ENCODE measurements around the gene CACNB3. TPM values are rescaled to one million over a fixed set of nuclear protein-coding genes. Genes with fewer than 3 reads are reported as not detected.
"Not testable (repeated sequence)": the region's sequence is repeated elsewhere in the genome, so short reads cannot be mapped to it uniquely, and the experiment has no call there.

The CACNB3 gene
- total RNA-seq, 2 experiments from 2014 or later = 9.5 to 10.0 TPM

- peak within 1 kb of the TSS; percentile 87 for H3K4me3 Mint-ChIP-seq
- peaks cover 5% of the 10 kb centered on the region for H3K36me3 Mint-ChIP-seq (ENCODE audit: low read depth)
- H3K27ac Mint-ChIP-seq = peak within 1 kb of the TSS; percentile 62
- DNase-seq = peak; percentile 93
- intact Hi-C loops (cut with micrococcal nuclease) = loop anchor here (1.0 to 2.0 kb wide), 6 partner anchors 13 to 183 kb away; partner anchors contain the start of genes CCNT1, DDX23, FKBP11 and KANSL2
- H3K27me3 Mint-ChIP-seq (ENCODE audit: low read depth) = peaks cover 22% of the 10 kb centered on the region
- peaks cover 22% of the 10 kb centered on the region for H3K4me1 Mint-ChIP-seq (ENCODE audit: low read depth)
- CTCF ChIA-PET = interaction anchor here (0.5 to 9.2 kb wide), 9 partner anchors 11 to 223 kb away, joined by 3 to 86 read pairs (median 4); partner anchors contain the start of gene DDX23
- no peaks in the 10 kb centered on the region for H3K9me3 Mint-ChIP-seq
Observed at GRCh38 chr12:48865281-48866051, 47.2 kb downstream of the CACNB3 start, which contains the start of gene RND1. Gene RND1, minus strand, starts transcription at chr12:48865870. Its CDS starts 103 bp downstream, at chr12:48865767.

- CTCF ChIA-PET = interaction anchor here (0.7 to 9.2 kb wide), 9 partner anchors 12 to 222 kb away, joined by 3 to 86 read pairs (median 4); partner anchors contain the start of gene DDX23
Observed at GRCh38 chr12:48866052-48866711, 47.9 kb downstream of the CACNB3 start.

GRCh38 chr12:48868451-48868850, 50.2 kb downstream of the CACNB3 start:
- peaks cover 20% of the 10 kb centered on the region for H3K4me1 Mint-ChIP-seq (ENCODE audit: low read depth)
- H3K4me3 Mint-ChIP-seq = no peak overlapping the region
- peaks cover 14% of the 10 kb centered on the region for H3K27me3 Mint-ChIP-seq (ENCODE audit: low read depth)
- H3K27ac Mint-ChIP-seq = no peak overlapping the region
- CTCF ChIA-PET = interaction anchor here (2.1 to 9.2 kb wide), 4 partner anchors 14 to 120 kb away, joined by 7 to 86 read pairs (median 14); partner anchors contain the start of gene DDX23
- intact Hi-C loops (cut with micrococcal nuclease) = no loop called here
- H3K36me3 Mint-ChIP-seq (ENCODE audit: low read depth) = no peaks in the 10 kb centered on the region
- no peak for DNase-seq
- no peaks in the 10 kb centered on the region for H3K9me3 Mint-ChIP-seq

More at GRCh38 chr12:48866052-48866711, 47.9 kb downstream of the CACNB3 start:
- no peaks in the 10 kb centered on the region for H3K9me3 Mint-ChIP-seq
- H3K27ac Mint-ChIP-seq = peak overlapping the region; percentile 62
- peak overlapping the region; percentile 87 for H3K4me3 Mint-ChIP-seq
- peaks cover 2% of the 10 kb centered on the region for H3K36me3 Mint-ChIP-seq (ENCODE audit: low read depth)
- DNase-seq = no peak
- peaks cover 22% of the 10 kb centered on the region for H3K27me3 Mint-ChIP-seq (ENCODE audit: low read depth)
- intact Hi-C loops (cut with micrococcal nuclease) = loop anchor here (1.0 kb wide), 3 partner anchors 14 to 184 kb away; partner anchors contain the start of genes DDX23, KANSL2 and PRKAG1
- H3K4me1 Mint-ChIP-seq (ENCODE audit: low read depth) = peaks cover 20% of the 10 kb centered on the region

GRCh38 chr12:48869191-48869590, 50.9 kb downstream of the CACNB3 start:
- H3K27ac Mint-ChIP-seq = no peak overlapping the region
- peaks cover 9% of the 10 kb centered on the region for H3K27me3 Mint-ChIP-seq (ENCODE audit: low read depth)
- intact Hi-C loops (cut with micrococcal nuclease) = no loop called here

GRCh38 chr12:48873096-48873495, 54.8 kb downstream of the CACNB3 start:
- Mint-ChIP-seq H3K27ac (no peak overlapping the region), H3K4me3 (no peak overlapping the region), H3K9me3 (no peaks in the 10 kb centered on the region), H3K36me3 (ENCODE audit: low read depth) (no peaks in the 10 kb centered on the region), H3K27me3 (ENCODE audit: low read depth) (no peaks in the 10 kb centered on the region), H3K4me1 (ENCODE audit: low read depth) (no peaks in the 10 kb centered on the region)
- CTCF ChIA-PET = interaction anchor here (1.0 to 1.5 kb wide), 3 partner anchors 13 to 115 kb away, joined by 3 to 6 read pairs (median 3); no protein-coding TSS in a partner anchor
- intact Hi-C loops (cut with micrococcal nuclease) = no loop called here
- DNase-seq = no peak

More at GRCh38 chr12:48869191-48869590, 50.9 kb downstream of the CACNB3 start:
- H3K36me3 Mint-ChIP-seq (ENCODE audit: low read depth) = no peaks in the 10 kb centered on the region
- no peaks in the 10 kb centered on the region for H3K9me3 Mint-ChIP-seq
- no peak for DNase-seq
- H3K4me1 Mint-ChIP-seq (ENCODE audit: low read depth) = peaks cover 16% of the 10 kb centered on the region
- no peak overlapping the region for H3K4me3 Mint-ChIP-seq
- CTCF ChIA-PET = interaction anchor here (2.1 to 9.2 kb wide), 3 partner anchors 15 to 119 kb away, joined by 7 to 86 read pairs (median 19); partner anchors contain the start of gene DDX23

GRCh38 chr12:48873534-48873933, 55.2 kb downstream of the CACNB3 start:
- not testable (repeated sequence) for H3K4me1 Mint-ChIP-seq (ENCODE audit: low read depth)

GRCh38 chr12:48875944-48876515, 57.7 kb downstream of the CACNB3 start:
- H3K4me1 Mint-ChIP-seq (ENCODE audit: low read depth) = no peaks in the 10 kb centered on the region
- H3K36me3 Mint-ChIP-seq (ENCODE audit: low read depth) = no peaks in the 10 kb centered on the region
- peaks cover 11% of the 10 kb centered on the region for H3K27me3 Mint-ChIP-seq (ENCODE audit: low read depth)
- no peak overlapping the region for H3K27ac Mint-ChIP-seq
- no peaks in the 10 kb centered on the region for H3K9me3 Mint-ChIP-seq
- H3K4me3 Mint-ChIP-seq = no peak overlapping the region
- CTCF ChIA-PET = interaction anchor here (0.6 kb wide), 1 partner anchor 119 kb away, joined by 4 read pairs; no protein-coding TSS in a partner anchor
- intact Hi-C loops (cut with micrococcal nuclease) = no loop called here
- DNase-seq = no peak

More at GRCh38 chr12:48873534-48873933, 55.2 kb downstream of the CACNB3 start:
- H3K27ac Mint-ChIP-seq; H3K27me3 Mint-ChIP-seq (ENCODE audit: low read depth); H3K9me3 Mint-ChIP-seq; H3K4me3 Mint-ChIP-seq; H3K36me3 Mint-ChIP-seq (ENCODE audit: low read depth); intact Hi-C loops (cut with micrococcal nuclease); DNase-seq: not testable (repeated sequence)
- CTCF ChIA-PET = interaction anchor here (1.0 to 1.5 kb wide), 5 partner anchors 13 to 114 kb away, joined by 3 to 6 read pairs (median 5); no protein-coding TSS in a partner anchor

Small RNAs within 50 kb of the gene (microRNA-seq; reads per million reads assigned to microRNA genes)
- gene MIR4701 (ENCODE audit: borderline microRNAs expressed, borderline replicate concordance) = not detected

Other genes with a start within 250 kb of the CACNB3 start
- not detected for gene LALBA, start 248.4 kb upstream of the CACNB3 start, total RNA-seq
- gene KANSL2, start 136.3 kb upstream of the CACNB3 start, total RNA-seq = 10 to 100 TPM; 37.9 to 39.1 TPM
- 10 to 100 TPM; 73.8 to 77.0 TPM for gene CCNT1, start 101.8 kb upstream of the CACNB3 start, total RNA-seq
- gene ADCY6, start 29.4 kb upstream of the CACNB3 start, total RNA-seq = under 1 TPM; 0.05 to 0.15 TPM
- gene DDX23, start 33.7 kb downstream of the CACNB3 start, total RNA-seq = 100 to 1,000 TPM; 115 to 125 TPM
- 1 to 10 TPM; 6.8 to 7.4 TPM for gene RND1, start 47.4 kb downstream of the CACNB3 start, total RNA-seq
- gene FKBP11, start 107.0 kb downstream of the CACNB3 start, total RNA-seq = 10 to 100 TPM; 49.6 to 59.8 TPM
- 10 to 100 TPM; 84.4 to 87.3 TPM for gene ARF3, start 139.0 kb downstream of the CACNB3 start, total RNA-seq
- not detected for gene WNT10B, start 153.2 kb downstream of the CACNB3 start, total RNA-seq
- gene WNT1, start 159.8 kb downstream of the CACNB3 start, total RNA-seq = not detected
- gene DDN, start 180.9 kb downstream of the CACNB3 start, total RNA-seq = under 1 TPM; 0.20 to 0.21 TPM
- gene PRKAG1, start 200.3 kb downstream of the CACNB3 start, total RNA-seq = 10 to 100 TPM; 49.4 to 50.9 TPM
- 10 to 100 TPM; 44.9 to 49.0 TPM for gene KMT2D, start 242.3 kb downstream of the CACNB3 start, total RNA-seq

All from activated naive CD4-positive, alpha-beta T cell treated with anti-CD3 and anti-CD28 coated beads for 36 hours (primary cell).